Astrocyte (in vitro differentiated cells and primary cell): Measurements from ENCODE around the gene PIGQ. TPM values are rescaled to one million over a fixed set of nuclear protein-coding genes. Genes with fewer than 3 reads are reported as not detected.

Experiments used
- DNase-seq: peaks from one replicate; pipeline ENCODE4 v3.0.0-alpha.2; 2010; ENCODE audit warnings: low read depth
- FAIRE-seq: peaks from 2 replicates; lab custom pipeline; 2011; peaks lifted over from hg19 to GRCh38; lab: Jason Lieb, UNC
- H2AFZ ChIP-seq: 2 replicates; pipeline ENCODE4 v1.6.0; 2012; ENCODE audit warnings: low read depth, low read length, inconsistent platforms
- H3K27ac ChIP-seq: 2 replicates; pipeline ENCODE4 v1.5.1; 2011; ENCODE audit warnings: low read depth, low read length, inconsistent platforms
- H3K27me3 ChIP-seq: 2 replicates; pipeline ENCODE4 v1.6.0; 2011; ENCODE audit warnings: low read length, inconsistent platforms; ENCODE audit not compliant: insufficient read depth
- H3K36me3 ChIP-seq: 2 replicates; pipeline ENCODE4 v1.5.1; 2011; ENCODE audit warnings: low read length, inconsistent platforms; ENCODE audit not compliant: insufficient read depth
- H3K4me1 ChIP-seq: 2 replicates; pipeline ENCODE4 v1.5.1; 2011; ENCODE audit warnings: low read length, inconsistent platforms; ENCODE audit not compliant: insufficient read depth
- H3K4me2 ChIP-seq: 2 replicates; pipeline ENCODE4 v1.6.0; 2012; ENCODE audit warnings: low read length, inconsistent platforms
- H3K4me3 ChIP-seq: 2 replicates; pipeline ENCODE4 v1.5.1; 2011; ENCODE audit warnings: low read depth, mild to moderate bottlenecking, low read length, inconsistent platforms; ENCODE audit not compliant: insufficient read depth
- H3K79me2 ChIP-seq: 2 replicates; pipeline ENCODE4 v1.6.0; 2012; ENCODE audit warnings: mild to moderate bottlenecking, low read length, inconsistent platforms; ENCODE audit not compliant: insufficient read depth
- H3K9ac ChIP-seq: 2 replicates; pipeline ENCODE4 v1.6.0; 2012; ENCODE audit warnings: mild to moderate bottlenecking, low read length, inconsistent platforms
- H3K9me3 ChIP-seq: 2 replicates; pipeline ENCODE4 v1.5.1; 2012; ENCODE audit warnings: low read depth, mild to moderate bottlenecking, low read length, inconsistent platforms; ENCODE audit not compliant: insufficient read depth
- H4K20me1 ChIP-seq: 2 replicates; pipeline ENCODE4 v1.6.0; 2012; ENCODE audit warnings: low read length, inconsistent platforms; ENCODE audit not compliant: insufficient read depth
- H3K27ac Mint-ChIP-seq: one replicate; pipeline ENCODE4 v1.8.0; 2021; ENCODE audit warnings: mild to moderate bottlenecking, mixed read lengths; ENCODE audit not compliant: unreplicated experiment
- H3K27me3 Mint-ChIP-seq: one replicate; pipeline ENCODE4 v1.8.0; 2021; ENCODE audit warnings: low read depth, mixed read lengths; ENCODE audit not compliant: unreplicated experiment
- H3K36me3 Mint-ChIP-seq: one replicate; pipeline ENCODE4 v1.8.0; 2021; ENCODE audit warnings: low read depth, mixed read lengths; ENCODE audit not compliant: unreplicated experiment
- H3K4me1 Mint-ChIP-seq: one replicate; pipeline ENCODE4 v1.8.0; 2021; ENCODE audit warnings: low read depth, mixed read lengths; ENCODE audit not compliant: unreplicated experiment
- H3K4me3 Mint-ChIP-seq: one replicate; pipeline ENCODE4 v1.8.0; 2021; ENCODE audit warnings: mild to moderate bottlenecking, moderate library complexity, mixed read lengths; ENCODE audit not compliant: unreplicated experiment
- H3K9me3 Mint-ChIP-seq: one replicate; pipeline ENCODE4 v1.8.0; 2021; ENCODE audit warnings: mild to moderate bottlenecking, mixed read lengths; ENCODE audit not compliant: unreplicated experiment
- EZH2 ChIP-seq: IDR thresholded peaks from 2 replicates; pipeline ENCODE4 v1.6.1; 2012; ENCODE audit warnings: mild to moderate bottlenecking, low read length, inconsistent platforms; ENCODE audit not compliant: insufficient read depth
- total RNA-seq: library from RNA; stranded (reverse); gene quantifications from 2 replicates; pipeline ENCODE4 v1.2.1, GENCODE V29; 2021
- TF ChIP-seq, protein P1 (sequence below): IDR thresholded peaks from 2 replicates; pipeline ENCODE4 v1.5.1; 2011; ENCODE audit warnings: low read depth, mild to moderate bottlenecking, inconsistent platforms, low read length, moderate library complexity; ENCODE audit not compliant: insufficient read depth

Gene PIGQ
- total RNA-seq, 1 donor from 2014 or later: 22.4 TPM

DNA sequence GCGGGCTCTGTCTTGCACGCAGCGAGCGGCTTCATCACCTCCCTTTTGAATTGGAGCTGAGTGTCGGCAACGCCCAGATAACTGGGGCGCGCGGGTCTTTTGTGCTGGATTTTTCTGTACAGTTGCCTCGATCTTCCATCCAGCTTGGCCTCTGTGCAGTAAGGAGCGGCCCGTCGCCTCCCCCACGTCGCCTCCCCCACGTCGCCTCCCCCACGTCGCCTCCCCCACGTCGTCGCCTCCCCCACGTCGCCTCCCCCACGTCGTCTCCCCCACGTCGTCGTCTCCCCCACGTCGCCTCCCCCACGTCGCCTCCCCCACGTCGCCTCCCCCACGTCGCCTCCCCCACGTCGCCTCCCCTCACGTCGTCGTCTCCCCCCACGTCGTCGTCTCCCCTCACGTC lies 25.3 kb upstream of the PIGQ start:
- no peak overlapping the region for H3K27ac ChIP-seq
- Mint-ChIP-seq H3K4me1 (no peaks in the 10 kb centered on the region), H3K9me3 (no peaks in the 10 kb centered on the region), H3K27ac (no peak overlapping the region), H3K27me3 (no peaks in the 10 kb centered on the region), H3K4me3 (no peak overlapping the region), H3K36me3 (peaks cover 2% of the 10 kb centered on the region)
- H3K4me2 ChIP-seq: no peak overlapping the region
- no peak overlapping the region for H3K4me3 ChIP-seq
- DNase-seq: no peak
- no peaks in the 10 kb centered on the region for H3K9me3 ChIP-seq
- H3K27me3 ChIP-seq: no peaks in the 10 kb centered on the region
- H3K4me1 ChIP-seq: peaks cover 10% of the 10 kb centered on the region
- H2AFZ ChIP-seq: no peak overlapping the region
- TF ChIP-seq, protein P1, sequence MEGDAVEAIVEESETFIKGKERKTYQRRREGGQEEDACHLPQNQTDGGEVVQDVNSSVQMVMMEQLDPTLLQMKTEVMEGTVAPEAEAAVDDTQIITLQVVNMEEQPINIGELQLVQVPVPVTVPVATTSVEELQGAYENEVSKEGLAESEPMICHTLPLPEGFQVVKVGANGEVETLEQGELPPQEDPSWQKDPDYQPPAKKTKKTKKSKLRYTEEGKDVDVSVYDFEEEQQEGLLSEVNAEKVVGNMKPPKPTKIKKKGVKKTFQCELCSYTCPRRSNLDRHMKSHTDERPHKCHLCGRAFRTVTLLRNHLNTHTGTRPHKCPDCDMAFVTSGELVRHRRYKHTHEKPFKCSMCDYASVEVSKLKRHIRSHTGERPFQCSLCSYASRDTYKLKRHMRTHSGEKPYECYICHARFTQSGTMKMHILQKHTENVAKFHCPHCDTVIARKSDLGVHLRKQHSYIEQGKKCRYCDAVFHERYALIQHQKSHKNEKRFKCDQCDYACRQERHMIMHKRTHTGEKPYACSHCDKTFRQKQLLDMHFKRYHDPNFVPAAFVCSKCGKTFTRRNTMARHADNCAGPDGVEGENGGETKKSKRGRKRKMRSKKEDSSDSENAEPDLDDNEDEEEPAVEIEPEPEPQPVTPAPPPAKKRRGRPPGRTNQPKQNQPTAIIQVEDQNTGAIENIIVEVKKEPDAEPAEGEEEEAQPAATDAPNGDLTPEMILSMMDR: no peak
- no peak for TF ChIP-seq EZH2
- no peak for FAIRE-seq
- no peak overlapping the region for H3K9ac ChIP-seq
- H3K36me3 ChIP-seq: no peaks in the 10 kb centered on the region
- H3K79me2 ChIP-seq: peaks cover 73% of the 10 kb centered on the region
- H4K20me1 ChIP-seq: peaks cover 80% of the 10 kb centered on the region

GRCh38 chr16:546909-547770 lies 22.6 kb upstream of the PIGQ start:
- Mint-ChIP-seq H3K4me3 (no peak overlapping the region), H3K27ac (no peak overlapping the region), H3K27me3 (no peaks in the 10 kb centered on the region), H3K36me3 (peaks cover 2% of the 10 kb centered on the region), H3K9me3 (no peaks in the 10 kb centered on the region), H3K4me1 (no peaks in the 10 kb centered on the region)
- Histone ChIP-seq H3K79me2 (peaks cover 46% of the 10 kb centered on the region), H3K4me2 (no peak overlapping the region), H3K27me3 (no peaks in the 10 kb centered on the region), H3K4me1 (no peaks in the 10 kb centered on the region), H3K36me3 (no peaks in the 10 kb centered on the region), H4K20me1 (peaks cover 57% of the 10 kb centered on the region), H3K27ac (no peak overlapping the region), H3K9ac (no peak overlapping the region), H2AFZ (no peak overlapping the region), H3K4me3 (no peak overlapping the region), H3K9me3 (no peaks in the 10 kb centered on the region)
- no peak for DNase-seq
- FAIRE-seq: no peak
- TF ChIP-seq, protein P1: no peak
- no peak for TF ChIP-seq EZH2

DNA sequence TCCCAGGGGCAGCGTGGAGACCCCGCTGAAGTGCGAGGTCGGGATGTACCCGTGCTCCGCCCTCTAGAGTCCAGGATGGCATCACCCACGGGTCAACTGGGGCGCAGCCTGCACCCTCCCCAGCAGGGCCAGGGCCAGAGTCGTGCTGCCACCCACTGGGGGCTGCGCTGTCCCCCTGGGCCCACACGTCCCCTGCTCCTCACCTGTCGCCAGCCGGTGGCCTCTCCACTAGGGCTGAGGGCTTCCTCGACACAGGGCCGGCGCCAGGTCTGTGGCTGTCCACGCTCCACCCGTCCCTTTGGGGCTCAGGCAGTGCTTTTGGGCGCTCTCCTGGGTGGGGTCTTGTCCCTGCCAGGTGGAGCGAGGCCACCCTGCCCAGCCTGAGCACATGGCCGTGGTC lies 21.2 kb upstream of the PIGQ start:
- H3K4me1 ChIP-seq: no peaks in the 10 kb centered on the region
- H4K20me1 ChIP-seq: peaks cover 43% of the 10 kb centered on the region
- no peaks in the 10 kb centered on the region for H3K27me3 ChIP-seq
- H2AFZ ChIP-seq: no peak overlapping the region
- H3K79me2 ChIP-seq: peaks cover 33% of the 10 kb centered on the region
- no peak overlapping the region for H3K4me2 ChIP-seq
- no peak overlapping the region for H3K27ac Mint-ChIP-seq
- no peaks in the 10 kb centered on the region for H3K9me3 Mint-ChIP-seq
- no peak for TF ChIP-seq EZH2
- TF ChIP-seq, protein P1: no peak
- no peak overlapping the region for H3K9ac ChIP-seq
- no peak overlapping the region for H3K4me3 Mint-ChIP-seq
- H3K4me1 Mint-ChIP-seq: no peaks in the 10 kb centered on the region
- no peaks in the 10 kb centered on the region for H3K9me3 ChIP-seq
- peaks cover 2% of the 10 kb centered on the region for H3K36me3 Mint-ChIP-seq
- no peak overlapping the region for H3K27ac ChIP-seq
- H3K4me3 ChIP-seq: no peak overlapping the region
- no peak for FAIRE-seq
- no peaks in the 10 kb centered on the region for H3K36me3 ChIP-seq
- no peak for DNase-seq
- H3K27me3 Mint-ChIP-seq: no peaks in the 10 kb centered on the region
